CD4-positive, alpha-beta T cell treated with Interleukin-6 for 4 hours (primary cell): ENCODE data around the gene TMEM214.

Source experiments
- DNase-seq: peaks from one replicate; pipeline ENCODE4 v3.0.0-alpha.2; 2020; ENCODE audit warnings: mixed read lengths

The TMEM214 gene

GRCh38 chr2:27042159-27042661 lies 9.4 kb downstream of the TMEM214 start:
- no peak for DNase-seq

GRCh38 chr2:27042985-27043634 lies 10.3 kb downstream of the TMEM214 start:
- no peak for DNase-seq

- DNase-seq: peak; percentile 59
Observed at GRCh38 chr2:27049422-27050280, 16.9 kb downstream of the TMEM214 start.

- peak; percentile 86 for DNase-seq
Observed at GRCh38 chr2:27050281-27050995, 17.7 kb downstream of the TMEM214 start.

- DNase-seq: peak; percentile 95
Observed at GRCh38 chr2:27050996-27051901, 18.5 kb downstream of the TMEM214 start, which contains the start of gene AGBL5. TSS of gene AGBL5 (plus strand) at chr2:27051668. CDS start at chr2:27052959, 1,291 bp downstream.

- no peak for DNase-seq
Observed at GRCh38 chr2:27051902-27052645, 19.3 kb downstream of the TMEM214 start.

- no peak for DNase-seq
Observed at GRCh38 chr2:27053321-27053720, 20.6 kb downstream of the TMEM214 start.

GRCh38 chr2:27053776-27054175 lies 21.0 kb downstream of the TMEM214 start:
- DNase-seq: no peak

- DNase-seq: no peak
Observed at GRCh38 chr2:27054721-27055120, 22.0 kb downstream of the TMEM214 start.

- no peak for DNase-seq
Observed at GRCh38 chr2:27057184-27057583, 24.4 kb downstream of the TMEM214 start.

- DNase-seq: no peak
Observed at GRCh38 chr2:27058210-27058609, 25.4 kb downstream of the TMEM214 start.

- no peak for DNase-seq
Observed at GRCh38 chr2:27059141-27059820, 26.5 kb downstream of the TMEM214 start.

- no peak for DNase-seq
Observed at GRCh38 chr2:27060323-27060722, 27.6 kb downstream of the TMEM214 start.

GRCh38 chr2:27065128-27065527 lies 32.4 kb downstream of the TMEM214 start:
- no peak for DNase-seq

GRCh38 chr2:27067385-27067784 lies 34.6 kb downstream of the TMEM214 start:
- DNase-seq: no peak

- DNase-seq: no peak
Observed at GRCh38 chr2:27069436-27069835, 36.7 kb downstream of the TMEM214 start.

- no peak for DNase-seq
Observed at GRCh38 chr2:27069961-27070618, 37.3 kb downstream of the TMEM214 start.

GRCh38 chr2:27070653-27071276 lies 38.0 kb downstream of the TMEM214 start:
- DNase-seq: no peak

GRCh38 chr2:27071277-27071989 lies 38.7 kb downstream of the TMEM214 start, which contains the start of gene OST4:
TSS of gene OST4 (minus strand) at chr2:27071654.
- DNase-seq: peak; percentile 92
